HG03575 (cell line): ENCODE data around the gene ST6GALNAC5.

Source experiments
- ATAC-seq: cut with Tn5 transposase; IDR thresholded peaks from one replicate; pipeline ENCODE4 v1.9.1; 2021; ENCODE audit not compliant: unreplicated experiment, insufficient number of reproducible peaks, low FRiP score; ENCODE audit errors: extremely low read depth

Gene ST6GALNAC5

DNA sequence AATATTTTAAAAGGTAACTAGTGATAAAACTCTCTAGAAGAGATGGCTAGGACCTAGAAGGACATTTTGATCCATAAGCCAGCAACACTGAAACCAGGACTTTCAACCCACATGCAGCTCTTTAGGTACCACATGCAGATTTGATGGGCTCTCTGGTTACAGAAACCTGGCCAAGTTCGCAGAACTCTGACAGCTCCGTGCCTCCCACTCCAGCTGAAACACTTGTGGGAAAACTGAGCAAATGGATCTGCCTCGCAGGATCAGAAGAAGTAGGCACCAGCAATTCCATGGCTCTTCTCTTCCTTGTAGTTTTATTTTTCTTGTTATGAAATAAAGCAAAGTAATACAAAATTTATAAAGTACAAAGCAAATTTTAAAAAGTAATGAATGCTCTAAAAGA, 58.5 kb downstream of the ST6GALNAC5 start:
- no peak for ATAC-seq

DNA sequence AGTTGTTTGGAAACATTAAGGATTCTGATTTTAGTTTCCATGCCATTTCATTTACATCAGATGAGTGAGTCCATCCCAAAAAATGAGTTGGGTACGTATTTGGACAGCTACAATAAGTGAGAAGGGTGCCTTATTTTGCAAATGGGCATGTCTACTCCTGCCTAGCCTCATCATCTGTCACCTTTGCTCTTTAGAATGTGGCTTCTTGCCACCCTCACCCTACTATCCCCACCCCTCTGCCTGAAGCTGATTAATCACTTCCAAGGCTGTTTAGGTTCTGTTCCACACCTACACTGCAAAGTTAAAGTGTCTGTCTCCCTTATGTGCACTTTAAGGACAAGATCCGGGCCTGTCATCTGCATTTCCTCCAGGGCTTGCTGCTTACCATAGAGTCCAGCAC, 61.2 kb downstream of the ST6GALNAC5 start:
- ATAC-seq = no peak

DNA sequence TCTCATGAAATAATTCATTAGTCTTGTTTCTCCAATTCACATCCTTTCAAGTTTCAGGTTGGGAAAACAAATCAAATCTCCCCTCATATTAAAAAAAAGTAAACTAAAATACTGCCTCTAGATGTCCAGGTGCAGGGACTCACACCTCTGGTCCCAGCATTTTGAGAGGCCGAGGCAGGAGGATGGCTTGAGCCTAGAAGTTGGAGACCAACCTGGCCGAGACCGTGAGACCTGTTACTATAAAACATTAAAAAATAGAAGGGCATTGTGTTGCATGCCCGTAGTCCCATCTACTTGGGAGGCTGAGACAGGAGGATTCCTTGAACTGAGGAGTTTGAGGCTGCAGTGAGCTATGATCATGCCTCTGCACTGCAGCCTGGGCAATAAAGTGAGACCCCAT, 61.9 kb downstream of the ST6GALNAC5 start:
- no peak for ATAC-seq

GRCh38 chr1:76933847-76934815, 66.9 kb downstream of the ST6GALNAC5 start:
- ATAC-seq = no peak

- no peak for ATAC-seq
These were observed 71.0 kb downstream of the ST6GALNAC5 start for GRCh38 chr1:76938304-76938703.

- ATAC-seq = no peak
These were observed 72.0 kb downstream of the ST6GALNAC5 start for GRCh38 chr1:76939050-76939816.

- no peak for ATAC-seq
These were observed 72.5 kb downstream of the ST6GALNAC5 start for GRCh38 chr1:76939817-76940216.

GRCh38 chr1:76940571-76941335, 73.5 kb downstream of the ST6GALNAC5 start:
- no peak for ATAC-seq

- no peak for ATAC-seq
These were observed 75.3 kb downstream of the ST6GALNAC5 start for GRCh38 chr1:76942549-76942948.

GRCh38 chr1:76944942-76945341, 77.7 kb downstream of the ST6GALNAC5 start:
- no peak for ATAC-seq

- ATAC-seq = no peak
These were observed 81.6 kb downstream of the ST6GALNAC5 start for GRCh38 chr1:76948846-76949245.

DNA sequence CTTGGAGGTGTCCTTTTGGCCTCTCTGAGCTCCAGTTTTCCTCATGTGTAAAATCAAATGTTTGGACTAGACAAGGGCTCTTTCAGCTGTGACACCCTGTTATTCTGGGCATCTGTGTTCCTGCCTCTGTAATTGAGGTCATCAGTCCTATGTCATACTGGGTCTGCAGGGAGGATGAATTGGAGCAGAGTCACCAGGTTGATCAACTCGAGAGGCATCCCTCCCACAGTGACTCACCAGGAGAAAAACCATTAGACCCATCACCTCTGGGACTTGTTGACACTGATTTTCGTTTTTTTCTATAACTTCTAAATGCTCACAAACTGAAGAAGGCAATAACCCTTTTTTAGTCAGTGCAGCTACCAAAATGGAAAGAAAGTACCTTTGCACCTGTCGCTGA, 82.2 kb downstream of the ST6GALNAC5 start:
- ATAC-seq = no peak

- ATAC-seq = no peak
These were observed 83.0 kb downstream of the ST6GALNAC5 start for GRCh38 chr1:76950306-76950705.

GRCh38 chr1:76951153-76951552, 83.9 kb downstream of the ST6GALNAC5 start:
- no peak for ATAC-seq

DNA sequence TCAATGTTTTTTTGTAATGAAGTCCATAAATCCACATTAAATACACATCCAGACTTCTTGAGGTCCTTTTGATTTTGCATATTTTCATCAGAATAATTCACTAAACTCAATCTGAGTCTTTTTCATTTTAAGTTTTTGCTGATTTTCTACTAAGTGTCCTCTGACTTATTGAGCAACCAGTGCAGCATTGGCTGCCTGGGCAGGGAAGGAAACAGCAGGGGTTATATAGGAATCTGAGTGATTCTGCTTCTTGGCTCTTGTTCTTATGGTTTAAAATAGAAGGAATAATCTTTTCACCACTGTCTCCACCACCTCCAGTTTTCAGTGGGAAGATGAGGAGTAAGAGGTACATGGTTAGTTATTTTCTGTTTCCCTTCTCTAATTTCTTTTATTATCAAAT, 88.4 kb downstream of the ST6GALNAC5 start:
- no peak for ATAC-seq

DNA sequence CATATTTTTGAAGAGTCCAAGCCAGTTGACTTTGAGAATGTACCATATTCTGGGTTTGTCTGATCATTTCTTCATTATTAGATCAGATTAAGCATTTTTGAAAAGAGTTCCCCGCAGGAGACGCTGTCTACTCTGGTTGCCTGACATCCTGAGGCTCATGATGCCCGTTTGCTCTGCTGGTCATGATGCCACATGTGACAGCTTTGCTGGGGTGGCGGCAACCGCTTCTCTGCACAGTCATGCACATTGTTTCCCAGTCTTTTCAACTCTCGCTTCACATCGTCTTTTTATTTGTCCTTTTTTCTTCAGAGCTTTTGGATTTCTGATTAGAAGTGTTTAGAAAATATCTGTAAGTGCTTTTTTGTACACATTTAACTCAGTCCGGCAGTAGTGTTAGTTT, 90.7 kb downstream of the ST6GALNAC5 start:
- ATAC-seq = no peak

- no peak for ATAC-seq
These were observed 91.5 kb downstream of the ST6GALNAC5 start for GRCh38 chr1:76958828-76959227.

GRCh38 chr1:76959556-76959955, 92.3 kb downstream of the ST6GALNAC5 start:
- ATAC-seq = no peak

DNA sequence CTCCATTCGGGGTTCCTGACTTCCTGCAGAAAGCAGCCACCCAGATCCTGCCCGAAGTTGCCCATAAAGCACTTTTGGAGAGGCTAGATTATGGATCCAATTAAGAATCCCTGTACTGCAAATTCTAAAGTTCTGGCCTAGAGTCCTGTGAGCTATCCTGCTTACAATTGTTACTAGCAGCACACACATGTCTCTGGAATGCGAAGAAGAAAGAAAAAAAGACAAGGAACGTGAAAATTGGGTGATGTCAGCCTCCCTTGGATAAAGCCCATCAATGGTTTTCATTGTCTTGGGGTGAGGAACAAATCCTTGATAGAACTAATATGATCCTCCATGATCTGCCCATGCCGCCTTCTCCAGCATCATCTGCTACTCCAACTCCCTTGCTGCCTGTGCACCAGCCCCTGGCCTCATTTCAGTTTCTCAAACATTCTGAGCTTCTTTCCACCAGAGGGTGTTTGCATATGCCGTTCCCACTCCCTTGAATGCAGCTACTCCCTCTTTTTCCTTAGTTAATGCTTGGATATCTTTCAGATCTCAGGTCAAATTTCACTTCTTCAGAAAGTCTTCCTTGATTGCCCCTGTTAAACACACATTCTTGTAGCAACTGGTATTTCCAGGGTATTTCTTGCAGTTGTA, 94.0 kb downstream of the ST6GALNAC5 start:
- ATAC-seq = no peak
